H1 (cell line): ENCODE measurements around the gene C19orf47. TPM values are rescaled to one million over a fixed set of nuclear protein-coding genes. Genes with fewer than 3 reads are reported as not detected.

ENCODE experiments used
- CHD2 ChIP-seq: IDR thresholded peaks from 2 replicates; pipeline ENCODE4 v1.6.1; 2012; ENCODE audit warnings: low read length, improper control_type of control experiment
- CREB1 ChIP-seq: IDR thresholded peaks from 2 replicates; pipeline ENCODE4 v1.6.1; 2012; ENCODE audit warnings: inconsistent platforms
- JUND ChIP-seq: IDR thresholded peaks from 2 replicates; pipeline ENCODE4 v1.6.1; 2011; ENCODE audit warnings: mild to moderate bottlenecking, improper control_type of control experiment, low read length
- polyA plus RNA-seq, 7 experiments: library from polyadenylated mRNA; depleted of rRNA in 3 of 7; stranded (reverse) in 5 of 7; unstranded in 2 of 7; fragments of >200 nt in 5 of 7; fragments of 200-250 nt in 2 of 7; gene quantifications; 1 replicate in 5 of 7; 2 replicates in 1 of 7; 4 replicates in 1 of 7; pipeline versions ENCODE4 v1.2.1 to v1.2.3, GENCODE V29; 2011 to 2013; ENCODE audit warnings: missing spikeins in 2 of 7, mixed read lengths in 2 of 7
- total RNA-seq: library from RNA; stranded (reverse); fragmentation: NEBNext Ultra II Directional; extraction: Animal tissue kit (Norgen Biotek cat#: 25700); gene quantifications from 2 replicates; pipeline ENCODE4 v1.2.1, GENCODE V29; 2021
- TF ChIP-seq, protein P1 (sequence below), 3 experiments: IDR thresholded peaks; 1 replicate in 2 of 3; 2 replicates in 1 of 3; pipeline versions ENCODE4 v1.5.1 to v1.6.1; 2011; ENCODE audit warnings: low read length in 3 of 3, mild to moderate bottlenecking in 3 of 3, inconsistent platforms in 2 of 3, low read depth in 1 of 3, moderate library complexity in 1 of 3; ENCODE audit not compliant: insufficient read depth in 1 of 3; ENCODE audit errors: control extremely low read depth in 1 of 3
- TF ChIP-seq, protein P2 (sequence below): IDR thresholded peaks from 2 replicates; pipeline ENCODE4 v1.6.1; 2012; ENCODE audit warnings: inconsistent platforms

The C19orf47 gene
- total and polyA plus RNA-seq, 2 of the 8 experiments (the other 6 are each of a cell fraction or from before 2014, with no cell fraction given): 17.8 to 27.3 TPM

DNA sequence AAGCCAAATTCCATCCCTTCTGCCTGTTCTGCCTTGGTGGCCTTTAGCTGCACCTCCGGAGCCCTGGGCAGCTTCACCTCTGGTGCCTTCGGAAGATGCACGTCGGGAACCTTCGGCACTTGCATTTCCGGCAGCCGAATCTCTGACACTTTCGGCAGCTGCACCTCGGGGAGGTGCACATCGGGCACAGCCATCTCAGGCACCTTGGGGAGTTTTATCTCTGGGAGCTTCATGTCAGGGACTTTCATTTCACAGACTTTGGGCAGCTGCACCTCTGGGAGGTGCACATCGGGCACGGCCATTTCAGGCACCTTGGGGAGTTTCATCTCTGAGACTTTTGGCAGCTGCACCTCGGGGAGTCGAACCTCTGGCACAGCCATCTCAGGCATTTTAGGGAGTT lies 47.8 kb upstream of the C19orf47 start (continued):
- TF ChIP-seq, protein P1, sequence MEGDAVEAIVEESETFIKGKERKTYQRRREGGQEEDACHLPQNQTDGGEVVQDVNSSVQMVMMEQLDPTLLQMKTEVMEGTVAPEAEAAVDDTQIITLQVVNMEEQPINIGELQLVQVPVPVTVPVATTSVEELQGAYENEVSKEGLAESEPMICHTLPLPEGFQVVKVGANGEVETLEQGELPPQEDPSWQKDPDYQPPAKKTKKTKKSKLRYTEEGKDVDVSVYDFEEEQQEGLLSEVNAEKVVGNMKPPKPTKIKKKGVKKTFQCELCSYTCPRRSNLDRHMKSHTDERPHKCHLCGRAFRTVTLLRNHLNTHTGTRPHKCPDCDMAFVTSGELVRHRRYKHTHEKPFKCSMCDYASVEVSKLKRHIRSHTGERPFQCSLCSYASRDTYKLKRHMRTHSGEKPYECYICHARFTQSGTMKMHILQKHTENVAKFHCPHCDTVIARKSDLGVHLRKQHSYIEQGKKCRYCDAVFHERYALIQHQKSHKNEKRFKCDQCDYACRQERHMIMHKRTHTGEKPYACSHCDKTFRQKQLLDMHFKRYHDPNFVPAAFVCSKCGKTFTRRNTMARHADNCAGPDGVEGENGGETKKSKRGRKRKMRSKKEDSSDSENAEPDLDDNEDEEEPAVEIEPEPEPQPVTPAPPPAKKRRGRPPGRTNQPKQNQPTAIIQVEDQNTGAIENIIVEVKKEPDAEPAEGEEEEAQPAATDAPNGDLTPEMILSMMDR (IDR thresholded peaks at IDR 0.05; ENCODE audit: control extremely low read depth in 1 of 3, insufficient read depth in 1 of 3, low read depth in 1 of 3, low read length in 3 of 3): no peak
- no peak for TF ChIP-seq CREB1
- TF ChIP-seq CHD2: no peak
- TF ChIP-seq JUND: no peak
- TF ChIP-seq, protein P2, sequence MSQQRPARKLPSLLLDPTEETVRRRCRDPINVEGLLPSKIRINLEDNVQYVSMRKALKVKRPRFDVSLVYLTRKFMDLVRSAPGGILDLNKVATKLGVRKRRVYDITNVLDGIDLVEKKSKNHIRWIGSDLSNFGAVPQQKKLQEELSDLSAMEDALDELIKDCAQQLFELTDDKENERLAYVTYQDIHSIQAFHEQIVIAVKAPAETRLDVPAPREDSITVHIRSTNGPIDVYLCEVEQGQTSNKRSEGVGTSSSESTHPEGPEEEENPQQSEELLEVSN: no peak
